ENCODE results near the gene VN1R5. TPM values are rescaled to one million over a fixed set of nuclear protein-coding genes. Genes with fewer than 3 reads are reported as not detected.
"Not testable (repeated sequence)": the region's sequence is repeated elsewhere in the genome, so short reads cannot be mapped to it uniquely, and the experiment has no call there.

VN1R5 gene
- total RNA-seq, 1 donor from 2014 or later = not detected

GRCh38 chr1:247269133-247269532 lies 13.3 kb downstream of the VN1R5 start:
- H3K4me1 ChIP-seq (ENCODE audit: control insufficient read depth in 3 of 3, insufficient read depth in 3 of 3, low read length in 3 of 3) = peaks cover 0 to 3% (median 0%) of the 10 kb centered on the region in 3 donors
- no peak overlapping the region for H3K4me3 ChIP-seq (ENCODE audit: low read length in 3 of 3)
- H3K36me3 ChIP-seq (ENCODE audit: control insufficient read depth in 3 of 3, insufficient read depth in 3 of 3, low read length in 3 of 3) = no peaks in the 10 kb centered on the region
- no peaks in the 10 kb centered on the region for H3K27me3 ChIP-seq (ENCODE audit: control insufficient read depth in 3 of 3, insufficient read depth in 3 of 3, low read length in 3 of 3)
- peaks cover 0 to 2% (median 0%) of the 10 kb centered on the region in 3 donors for H3K9me3 ChIP-seq (ENCODE audit: control insufficient read depth in 3 of 3, low read length in 3 of 3)
- no peak overlapping the region for H3K27ac ChIP-seq (ENCODE audit: low read depth, low read length)
- H3K9ac ChIP-seq (ENCODE audit: low read depth in 1 of 3, low read length in 3 of 3) = no peak overlapping the region

- Histone ChIP-seq H3K36me3 (ENCODE audit: control insufficient read depth in 3 of 3, insufficient read depth in 3 of 3, low read length in 3 of 3) (no peaks in the 10 kb centered on the region), H3K4me1 (ENCODE audit: control insufficient read depth in 3 of 3, insufficient read depth in 3 of 3, low read length in 3 of 3) (peaks cover 0 to 3% (median 0%) of the 10 kb centered on the region in 3 donors), H3K9ac (ENCODE audit: low read depth in 1 of 3, low read length in 3 of 3) (no peak overlapping the region), H3K27ac (ENCODE audit: low read depth, low read length) (no peak overlapping the region), H3K4me3 (ENCODE audit: low read length in 3 of 3) (no peak overlapping the region), H3K9me3 (ENCODE audit: control insufficient read depth in 3 of 3, low read length in 3 of 3) (peaks cover 0 to 2% (median 0%) of the 10 kb centered on the region in 3 donors), H3K27me3 (ENCODE audit: control insufficient read depth in 3 of 3, insufficient read depth in 3 of 3, low read length in 3 of 3) (no peaks in the 10 kb centered on the region)
Observed at GRCh38 chr1:247270003-247270402, 14.1 kb downstream of the VN1R5 start.

- Histone ChIP-seq H3K36me3 (ENCODE audit: control insufficient read depth in 3 of 3, insufficient read depth in 3 of 3, low read length in 3 of 3) (no peaks in the 10 kb centered on the region), H3K4me1 (ENCODE audit: control insufficient read depth in 3 of 3, insufficient read depth in 3 of 3, low read length in 3 of 3) (peaks cover 0 to 3% (median 0%) of the 10 kb centered on the region in 3 donors), H3K9me3 (ENCODE audit: control insufficient read depth in 3 of 3, low read length in 3 of 3) (peaks cover 0 to 2% (median 0%) of the 10 kb centered on the region in 3 donors), H3K4me3 (ENCODE audit: low read length in 3 of 3) (no peak overlapping the region), H3K27ac (ENCODE audit: low read depth, low read length) (no peak overlapping the region), H3K9ac (ENCODE audit: low read depth in 1 of 3, low read length in 3 of 3) (peak overlapping the region in 1 of 3 donors; percentile 32), H3K27me3 (ENCODE audit: control insufficient read depth in 3 of 3, insufficient read depth in 3 of 3, low read length in 3 of 3) (no peaks in the 10 kb centered on the region)
Observed at GRCh38 chr1:247273013-247273412, 17.1 kb downstream of the VN1R5 start.

- no peak overlapping the region for H3K4me3 ChIP-seq (ENCODE audit: low read length in 3 of 3)
- H3K36me3 ChIP-seq (ENCODE audit: control insufficient read depth in 3 of 3, insufficient read depth in 3 of 3, low read length in 3 of 3) = no peaks in the 10 kb centered on the region
- H3K27me3 ChIP-seq (ENCODE audit: control insufficient read depth in 3 of 3, insufficient read depth in 3 of 3, low read length in 3 of 3) = no peaks in the 10 kb centered on the region
- peaks cover 0 to 3% (median 0%) of the 10 kb centered on the region in 3 donors for H3K4me1 ChIP-seq (ENCODE audit: control insufficient read depth in 3 of 3, insufficient read depth in 3 of 3, low read length in 3 of 3)
- no peak overlapping the region for H3K27ac ChIP-seq (ENCODE audit: low read depth, low read length)
- H3K9ac ChIP-seq (ENCODE audit: low read depth in 1 of 3, low read length in 3 of 3) = no peak overlapping the region
- H3K9me3 ChIP-seq (ENCODE audit: control insufficient read depth in 3 of 3, low read length in 3 of 3) = peaks cover 0 to 2% (median 0%) of the 10 kb centered on the region in 3 donors
Observed at GRCh38 chr1:247274605-247275256, 18.9 kb downstream of the VN1R5 start.

GRCh38 chr1:247277191-247277590 lies 21.3 kb downstream of the VN1R5 start:
- H3K9me3 ChIP-seq (ENCODE audit: control insufficient read depth in 3 of 3, low read length in 3 of 3) = no peaks in the 10 kb centered on the region
- H3K9ac ChIP-seq (ENCODE audit: low read depth in 1 of 3, low read length in 3 of 3) = no peak overlapping the region
- no peaks in the 10 kb centered on the region for H3K36me3 ChIP-seq (ENCODE audit: control insufficient read depth in 3 of 3, insufficient read depth in 3 of 3, low read length in 3 of 3)
- no peak overlapping the region for H3K27ac ChIP-seq (ENCODE audit: low read depth, low read length)
- peaks cover 0 to 3% (median 0%) of the 10 kb centered on the region in 3 donors for H3K4me1 ChIP-seq (ENCODE audit: control insufficient read depth in 3 of 3, insufficient read depth in 3 of 3, low read length in 3 of 3)
- no peak overlapping the region for H3K4me3 ChIP-seq (ENCODE audit: low read length in 3 of 3)
- no peaks in the 10 kb centered on the region for H3K27me3 ChIP-seq (ENCODE audit: control insufficient read depth in 3 of 3, insufficient read depth in 3 of 3, low read length in 3 of 3)

GRCh38 chr1:247281001-247281574 lies 25.2 kb downstream of the VN1R5 start:
- Histone ChIP-seq H3K9me3 (ENCODE audit: control insufficient read depth in 3 of 3, low read length in 3 of 3) (no peaks in the 10 kb centered on the region), H3K9ac (ENCODE audit: low read depth in 1 of 3, low read length in 3 of 3) (no peak overlapping the region), H3K27me3 (ENCODE audit: control insufficient read depth in 3 of 3, insufficient read depth in 3 of 3, low read length in 3 of 3) (no peaks in the 10 kb centered on the region), H3K4me3 (ENCODE audit: low read length in 3 of 3) (no peak overlapping the region), H3K4me1 (ENCODE audit: control insufficient read depth in 3 of 3, insufficient read depth in 3 of 3, low read length in 3 of 3) (no peaks in the 10 kb centered on the region), H3K36me3 (ENCODE audit: control insufficient read depth in 3 of 3, insufficient read depth in 3 of 3, low read length in 3 of 3) (no peaks in the 10 kb centered on the region), H3K27ac (ENCODE audit: low read depth, low read length) (no peak overlapping the region)

GRCh38 chr1:247286134-247286670 lies 30.3 kb downstream of the VN1R5 start:
- H3K27ac ChIP-seq (ENCODE audit: low read depth, low read length) = no peak overlapping the region

GRCh38 chr1:247287460-247287859 lies 31.6 kb downstream of the VN1R5 start:
- no peak overlapping the region for H3K27ac ChIP-seq (ENCODE audit: low read depth, low read length)
- no peaks in the 10 kb centered on the region for H3K9me3 ChIP-seq (ENCODE audit: control insufficient read depth in 3 of 3, low read length in 3 of 3)
- no peaks in the 10 kb centered on the region for H3K36me3 ChIP-seq (ENCODE audit: control insufficient read depth in 3 of 3, insufficient read depth in 3 of 3, low read length in 3 of 3)
- no peak overlapping the region for H3K9ac ChIP-seq (ENCODE audit: low read depth in 1 of 3, low read length in 3 of 3)
- no peaks in the 10 kb centered on the region for H3K27me3 ChIP-seq (ENCODE audit: control insufficient read depth in 3 of 3, insufficient read depth in 3 of 3, low read length in 3 of 3)
- no peak overlapping the region for H3K4me3 ChIP-seq (ENCODE audit: low read length in 3 of 3)
- H3K4me1 ChIP-seq (ENCODE audit: control insufficient read depth in 3 of 3, insufficient read depth in 3 of 3, low read length in 3 of 3) = no peaks in the 10 kb centered on the region

More at GRCh38 chr1:247286134-247286670, 30.3 kb downstream of the VN1R5 start:
- no peaks in the 10 kb centered on the region for H3K4me1 ChIP-seq (ENCODE audit: control insufficient read depth in 3 of 3, insufficient read depth in 3 of 3, low read length in 3 of 3)
- no peaks in the 10 kb centered on the region for H3K27me3 ChIP-seq (ENCODE audit: control insufficient read depth in 3 of 3, insufficient read depth in 3 of 3, low read length in 3 of 3)
- no peaks in the 10 kb centered on the region for H3K36me3 ChIP-seq (ENCODE audit: control insufficient read depth in 3 of 3, insufficient read depth in 3 of 3, low read length in 3 of 3)
- H3K9ac ChIP-seq (ENCODE audit: low read depth in 1 of 3, low read length in 3 of 3) = no peak overlapping the region
- H3K4me3 ChIP-seq (ENCODE audit: low read length in 3 of 3) = no peak overlapping the region
- no peaks in the 10 kb centered on the region for H3K9me3 ChIP-seq (ENCODE audit: control insufficient read depth in 3 of 3, low read length in 3 of 3)

- Histone ChIP-seq H3K4me3 (ENCODE audit: low read length in 3 of 3) (no peak overlapping the region), H3K9me3 (ENCODE audit: control insufficient read depth in 3 of 3, low read length in 3 of 3) (no peaks in the 10 kb centered on the region), H3K27me3 (ENCODE audit: control insufficient read depth in 3 of 3, insufficient read depth in 3 of 3, low read length in 3 of 3) (no peaks in the 10 kb centered on the region), H3K27ac (ENCODE audit: low read depth, low read length) (no peak overlapping the region), H3K4me1 (ENCODE audit: control insufficient read depth in 3 of 3, insufficient read depth in 3 of 3, low read length in 3 of 3) (no peaks in the 10 kb centered on the region), H3K36me3 (ENCODE audit: control insufficient read depth in 3 of 3, insufficient read depth in 3 of 3, low read length in 3 of 3) (no peaks in the 10 kb centered on the region), H3K9ac (ENCODE audit: low read depth in 1 of 3, low read length in 3 of 3) (no peak overlapping the region)
Observed at GRCh38 chr1:247288341-247288740, 32.5 kb downstream of the VN1R5 start.

- not testable (repeated sequence) for H3K27me3 ChIP-seq (ENCODE audit: control insufficient read depth in 3 of 3, insufficient read depth in 3 of 3, low read length in 3 of 3); H3K27ac ChIP-seq (ENCODE audit: low read depth, low read length); H3K9me3 ChIP-seq (ENCODE audit: control insufficient read depth in 3 of 3, low read length in 3 of 3); H3K36me3 ChIP-seq (ENCODE audit: control insufficient read depth in 3 of 3, insufficient read depth in 3 of 3, low read length in 3 of 3); H3K4me1 ChIP-seq (ENCODE audit: control insufficient read depth in 3 of 3, insufficient read depth in 3 of 3, low read length in 3 of 3); H3K4me3 ChIP-seq (ENCODE audit: low read length in 3 of 3); H3K9ac ChIP-seq (ENCODE audit: low read depth in 1 of 3, low read length in 3 of 3)
Observed at GRCh38 chr1:247289274-247289892, 33.5 kb downstream of the VN1R5 start.
